Esophagus squamous epithelium (tissue), 5 donors: ENCODE results near the gene DCUN1D2. TPM values are rescaled to one million over a fixed set of nuclear protein-coding genes. Genes with fewer than 3 reads are reported as not detected.
"Not testable (repeated sequence)": the region's sequence is repeated elsewhere in the genome, so short reads cannot be mapped to it uniquely, and the experiment has no call there.

Experiments
- DNase-seq: peaks from one replicate; lab custom pipeline; 2025; lab: John Stamatoyannopoulos, UW
- H3K27ac ChIP-seq, 4 donors: fragments of 200-600 bp; sonication (generic); one replicate each; pipeline ENCODE4 v1.5.1; 2016 to 2019; ENCODE audit warnings: mild to moderate bottlenecking in 1 of 4
- H3K27me3 ChIP-seq, 4 donors: fragments of 200-600 bp; sonication (generic); 1 replicate in 3 of 4; 2 replicates in 1 of 4; pipeline versions ENCODE4 v1.5.1 to v1.6.0; 2017 to 2021; ENCODE audit warnings: antibody characterized with exemption in 1 of 4
- H3K36me3 ChIP-seq, 3 donors: fragments of 200-600 bp; sonication (generic); one replicate each; pipeline ENCODE4 v1.5.1; 2016 to 2019
- H3K4me1 ChIP-seq, 3 donors: fragments of 200-600 bp; sonication (generic); one replicate each; pipeline ENCODE4 v1.5.1; 2017 to 2019
- H3K4me3 ChIP-seq, 4 donors: fragments of 200-600 bp; sonication (generic); 1 replicate in 3 of 4; 2 replicates in 1 of 4; pipeline ENCODE4 v1.5.1; 2016 to 2019; ENCODE audit warnings: mild to moderate bottlenecking in 2 of 4, moderate library complexity in 1 of 4
- H3K9me3 ChIP-seq, 3 donors: fragments of 200-600 bp; sonication (generic); one replicate each; pipeline ENCODE4 v1.5.1; 2016 to 2019
- CTCF ChIP-seq, 6 experiments: fragments of 450-650 bp in 4 of 6; fragments of 200-600 bp in 2 of 6; sonication (generic) in 2 of 6; IDR thresholded peaks; one replicate each; pipeline ENCODE4 v1.5.1; 2016 to 2019; ENCODE audit warnings: antibody characterized with exemption in 6 of 6, mild to moderate bottlenecking in 4 of 6, moderate library complexity in 4 of 6
- POLR2A ChIP-seq, 4 donors: fragments of 450-650 bp; IDR thresholded peaks; one replicate each; pipeline ENCODE4 v1.6.1; 2017; ENCODE audit warnings: antibody characterized with exemption in 4 of 4, mild to moderate bottlenecking in 4 of 4, moderate library complexity in 3 of 4
- WGBS, 2 donors: methylation state at CpG; one replicate each; pipeline ENCODE4 v1.1.5; 2018; 5-methylcytosine and 5-hydroxymethylcytosine counted together
- intact Hi-C: fragments of 100-400 bp; cut with DNase I; formaldehyde crosslinking; loops from one replicate; pipeline ENCODE4 v1.15.0; 2022
- total RNA-seq, 4 donors: library from RNA; depleted of rRNA; stranded (reverse); fragments of >200 nt; gene quantifications; one replicate each; pipeline ENCODE4 v1.1.0, GENCODE V29; 2016
- donor health status: DM: yes; HTN: yes; CAD: no.

DCUN1D2 gene
- total RNA-seq, 4 donors from 2014 or later: 4.7 to 14.1 (median 7.7) TPM

- intact Hi-C loops: no loop called here
- peaks cover 0 to 7% (median 0%) of the 10 kb centered on the region in 3 donors for H3K4me1 ChIP-seq
- no peak overlapping the region for H3K4me3 ChIP-seq
- H3K27me3 ChIP-seq: no peaks in the 10 kb centered on the region
- H3K9me3 ChIP-seq: no peaks in the 10 kb centered on the region
- DNase-seq: no peak
- H3K27ac ChIP-seq: no peak overlapping the region
- peaks cover 0 to 83% (median 16%) of the 10 kb centered on the region in 3 donors for H3K36me3 ChIP-seq
- 91 to 92% methylated on average over 10 of the region's 10 CpGs for WGBS, 2 donors
- TF ChIP-seq CTCF (IDR thresholded peaks at IDR 0.05) (no peak), POLR2A (IDR thresholded peaks at IDR 0.05) (no peak)
Measured at GRCh38 chr13:113528813-113529180, 38.3 kb upstream of the DCUN1D2 start.

- intact Hi-C loops: no loop called here
- no peak overlapping the region for H3K4me3 ChIP-seq
- no peaks in the 10 kb centered on the region for H3K27me3 ChIP-seq
- 78 to 80% methylated on average over 12 to 14 of the region's 18 CpGs for whole genome bisulfite sequencing, 2 donors
- peaks cover 0 to 80% (median 16%) of the 10 kb centered on the region in 3 donors for H3K36me3 ChIP-seq
- no peaks in the 10 kb centered on the region for H3K9me3 ChIP-seq
- H3K4me1 ChIP-seq: peaks cover 0 to 1% (median 0%) of the 10 kb centered on the region in 3 donors
- H3K27ac ChIP-seq: no peak overlapping the region
- TF ChIP-seq POLR2A (IDR thresholded peaks at IDR 0.05) (no peak), CTCF (IDR thresholded peaks at IDR 0.05) (no peak)
- no peak for DNase-seq
Measured at GRCh38 chr13:113528101-113528812, 37.7 kb upstream of the DCUN1D2 start.

- H3K4me1 ChIP-seq: no peaks in the 10 kb centered on the region
- TF ChIP-seq CTCF (IDR thresholded peaks at IDR 0.05) (no peak), POLR2A (IDR thresholded peaks at IDR 0.05) (no peak)
- no peak overlapping the region for H3K4me3 ChIP-seq
- no peak overlapping the region for H3K27ac ChIP-seq
- no peak for DNase-seq
- peaks cover 0 to 82% (median 16%) of the 10 kb centered on the region in 3 donors for H3K36me3 ChIP-seq
- H3K9me3 ChIP-seq: no peaks in the 10 kb centered on the region
- no peaks in the 10 kb centered on the region for H3K27me3 ChIP-seq
- intact Hi-C loops: no loop called here
- 77 to 89% methylated on average over 19 of the region's 19 CpGs for WGBS, 2 donors
Measured at GRCh38 chr13:113527272-113527958, 36.9 kb upstream of the DCUN1D2 start.

- H3K27ac ChIP-seq: no peak overlapping the region
- H3K27me3 ChIP-seq: no peaks in the 10 kb centered on the region
- TF ChIP-seq POLR2A (IDR thresholded peaks at IDR 0.05): no peak
- no peak for TF ChIP-seq CTCF (IDR thresholded peaks at IDR 0.05)
- H3K36me3 ChIP-seq: peaks cover 4 to 82% (median 16%) of the 10 kb centered on the region in 3 donors
- no peak for DNase-seq
- intact Hi-C loops: no loop called here
- H3K4me3 ChIP-seq: no peak overlapping the region
- H3K9me3 ChIP-seq: no peaks in the 10 kb centered on the region
- WGBS, 2 donors: 78 to 87% methylated on average over 12 of the region's 12 CpGs
- no peaks in the 10 kb centered on the region for H3K4me1 ChIP-seq
Measured at GRCh38 chr13:113526466-113527220, 36.1 kb upstream of the DCUN1D2 start.

- intact Hi-C loops: not testable (repeated sequence)
- WGBS, 2 donors: 93 to 95% methylated on average over 12 to 13 of the region's 13 CpGs
Measured at GRCh38 chr13:113522438-113522837, 31.9 kb upstream of the DCUN1D2 start.

More at GRCh38 chr13:113522438-113522837, 31.9 kb upstream of the DCUN1D2 start:
- H3K27ac ChIP-seq, DNase-seq, H3K4me3 ChIP-seq, H3K27me3 ChIP-seq, H3K4me1 ChIP-seq, H3K9me3 ChIP-seq: not testable (repeated sequence)
- H3K36me3 ChIP-seq: peaks cover 4 to 63% (median 16%) of the 10 kb centered on the region in 3 donors
